Central memory CD4-positive, alpha-beta T cell (primary cell): ENCODE results near the gene TOR2A.

Experiments used
- DNase-seq: peaks from one replicate; pipeline ENCODE4 v3.0.0; 2022

The TOR2A gene

DNA sequence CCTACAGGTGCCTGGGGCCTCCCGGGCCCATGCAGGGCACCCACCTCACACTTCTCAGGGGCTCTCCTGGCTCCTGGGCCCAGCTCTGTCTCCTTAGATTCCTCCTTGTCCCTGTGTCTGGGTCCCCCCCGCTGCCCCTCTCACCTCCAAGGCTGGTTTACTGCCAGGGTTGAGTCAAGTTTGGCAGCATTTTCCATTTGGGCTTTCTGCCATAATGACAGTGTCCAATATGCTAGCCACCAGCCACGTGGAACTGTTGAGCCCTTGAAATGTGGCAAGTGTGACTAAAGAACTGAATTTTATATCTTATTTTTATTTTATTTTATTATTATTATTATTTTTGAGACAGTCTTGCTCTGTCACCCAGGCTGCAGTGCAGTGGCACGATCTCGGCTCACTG, 17.3 kb downstream of the TOR2A start:
- no peak for DNase-seq

DNA sequence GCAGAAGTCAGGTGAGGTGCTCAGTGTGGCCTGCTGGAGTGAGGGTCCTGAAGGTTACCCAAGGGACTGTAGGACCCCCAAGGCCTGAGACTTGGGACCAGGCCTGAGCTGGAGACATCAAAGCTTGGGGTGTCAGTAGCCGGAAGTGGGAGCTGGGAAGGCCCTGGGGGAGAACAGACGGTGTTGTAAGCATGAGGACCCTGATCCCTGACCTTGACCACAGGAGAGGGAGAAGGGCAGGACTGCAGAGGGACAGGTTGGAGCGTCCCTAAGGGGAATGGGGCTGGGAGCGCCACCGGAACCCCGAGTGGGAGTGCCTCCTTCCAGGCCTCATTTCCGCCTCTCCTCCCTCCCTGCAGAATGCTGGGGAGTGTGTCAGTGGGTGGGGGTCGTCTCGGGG, 18.7 kb downstream of the TOR2A start:
- DNase-seq, result no peak

DNA sequence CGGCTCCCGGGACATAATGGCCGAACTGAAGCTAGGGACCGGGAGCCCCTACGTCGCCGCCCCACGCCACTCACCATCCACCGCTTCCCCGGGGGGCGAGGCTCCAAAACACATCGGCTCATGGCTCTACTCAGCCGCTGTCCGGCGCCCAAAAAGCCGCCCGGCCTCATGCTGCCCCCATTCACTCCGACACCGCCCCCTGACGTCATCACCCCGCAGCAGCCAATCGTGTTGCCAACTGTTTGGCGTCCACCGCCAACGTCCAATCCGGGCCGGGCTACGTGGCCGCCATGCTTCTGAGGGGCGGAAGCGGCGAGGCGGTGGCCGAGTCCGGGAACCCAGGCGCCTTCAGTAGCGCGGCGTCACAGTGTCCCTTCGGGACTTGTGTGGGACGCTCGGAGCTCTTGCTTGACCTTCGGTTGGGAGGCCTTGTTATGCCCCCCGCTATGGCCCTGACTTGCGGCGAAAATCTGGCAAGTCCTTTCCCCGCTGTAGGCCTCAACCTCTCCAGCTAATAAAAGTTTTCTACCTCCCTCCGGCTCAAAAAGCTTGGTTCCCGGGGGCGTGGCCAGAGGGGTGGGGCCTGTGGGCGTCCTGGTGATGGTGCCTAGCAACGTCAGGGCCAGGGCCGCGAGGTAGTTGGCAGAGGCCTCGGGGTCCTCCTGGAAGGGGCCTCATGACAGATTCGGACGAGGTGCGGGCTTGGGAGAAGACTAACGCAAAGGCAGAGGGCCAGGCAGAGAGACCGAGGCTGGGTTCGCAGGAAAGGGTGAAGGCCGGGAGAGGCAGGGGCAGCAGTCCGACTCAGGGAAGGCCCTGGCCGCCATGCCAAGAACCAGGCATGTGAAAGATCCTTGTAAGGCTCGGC, 19.4 kb downstream of the TOR2A start, which contains the start of the genes PTRH1 and TTC16:
Gene PTRH1 (minus strand): TSS at position 194 of the 868 bp plus-strand sequence. CDS start 24 bp downstream, at position 170.
Gene TTC16 (plus strand): TSS at position 610 of the 868 bp plus-strand sequence. CDS start 67 bp downstream, at position 677.
- DNase-seq, result peak; percentile 94

DNA sequence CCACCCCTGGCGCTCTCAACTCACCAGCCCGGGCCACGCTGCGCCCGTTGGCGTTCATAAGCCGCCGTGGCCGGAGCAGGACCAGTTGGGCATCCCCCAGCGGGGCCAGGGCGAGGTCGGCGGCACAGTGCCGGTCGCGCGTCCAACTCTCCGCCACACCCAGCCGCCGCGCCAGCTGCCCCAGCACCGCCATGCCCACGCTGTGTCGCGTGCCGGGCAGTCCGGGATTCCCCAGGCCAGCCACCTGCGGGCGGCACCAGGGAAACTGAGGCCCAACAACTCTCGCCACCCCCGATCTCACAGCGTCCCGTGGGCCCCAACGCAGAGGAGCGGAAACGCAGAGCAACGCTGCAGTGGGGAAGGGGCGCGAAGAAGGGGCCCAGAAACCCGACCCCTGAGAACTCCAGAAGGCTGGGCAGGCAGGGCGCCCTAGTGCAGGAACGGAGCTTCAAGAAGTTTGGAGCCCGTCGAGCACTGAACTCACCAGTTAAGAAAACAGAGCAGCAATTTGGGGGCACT, 20.1 kb downstream of the TOR2A start:
- DNase-seq, result no peak

DNA sequence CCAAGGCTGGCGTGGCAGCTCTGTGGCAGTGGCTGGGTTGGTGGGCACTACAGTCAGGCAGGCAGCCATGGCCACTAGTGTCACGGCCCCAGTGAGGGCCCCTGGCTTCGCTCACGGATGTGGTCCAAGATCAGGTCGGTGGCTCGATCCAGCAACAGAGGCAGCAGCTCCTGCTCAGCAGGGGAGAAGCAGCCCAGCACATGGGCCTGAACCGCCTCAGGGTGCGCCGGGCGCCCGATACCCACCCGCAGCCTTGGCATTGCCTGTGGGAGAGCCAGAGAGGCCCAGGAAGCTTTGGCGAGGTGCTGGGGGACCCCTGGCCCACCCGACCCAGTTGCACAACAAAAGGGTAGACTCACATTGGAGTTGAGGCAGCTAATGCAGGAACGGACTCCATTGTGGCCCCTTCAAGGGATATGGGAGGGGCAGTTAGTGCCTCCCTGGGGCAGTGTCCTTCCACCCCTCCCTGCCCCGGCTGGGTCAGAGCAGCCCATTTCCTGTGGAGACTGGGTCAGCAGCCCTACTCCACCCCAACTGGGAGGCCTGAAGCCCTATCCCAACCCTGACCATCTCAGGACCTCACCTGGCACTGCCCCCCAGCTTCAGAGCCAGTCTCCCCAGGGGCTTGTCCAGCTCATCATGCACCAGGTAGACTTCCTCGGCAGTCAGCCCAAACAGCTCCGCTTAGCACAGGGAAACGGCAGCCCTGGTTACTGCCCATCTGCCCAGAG, 20.9 kb downstream of the TOR2A start:
- no peak for DNase-seq

DNA sequence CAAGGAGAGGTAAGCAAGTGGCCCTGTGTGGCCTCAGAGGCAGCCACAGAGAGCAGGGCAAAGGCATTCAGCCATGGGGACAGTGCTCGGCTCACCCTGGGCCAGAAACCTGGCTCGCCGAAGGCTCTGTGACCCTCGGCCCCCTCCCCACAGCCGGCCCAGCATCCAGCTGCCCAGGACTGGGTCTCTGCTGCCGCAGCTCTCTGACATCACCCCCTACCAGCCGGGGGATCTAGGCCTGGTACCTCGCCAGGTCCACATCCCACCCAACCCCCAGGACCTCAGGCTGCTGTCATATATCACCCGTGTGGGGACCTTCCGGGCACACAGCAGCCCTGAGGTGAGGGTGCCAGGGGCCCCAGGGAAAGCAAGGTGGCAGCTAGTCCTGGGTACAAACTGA, 22.2 kb downstream of the TOR2A start:
- DNase-seq, result no peak

DNA sequence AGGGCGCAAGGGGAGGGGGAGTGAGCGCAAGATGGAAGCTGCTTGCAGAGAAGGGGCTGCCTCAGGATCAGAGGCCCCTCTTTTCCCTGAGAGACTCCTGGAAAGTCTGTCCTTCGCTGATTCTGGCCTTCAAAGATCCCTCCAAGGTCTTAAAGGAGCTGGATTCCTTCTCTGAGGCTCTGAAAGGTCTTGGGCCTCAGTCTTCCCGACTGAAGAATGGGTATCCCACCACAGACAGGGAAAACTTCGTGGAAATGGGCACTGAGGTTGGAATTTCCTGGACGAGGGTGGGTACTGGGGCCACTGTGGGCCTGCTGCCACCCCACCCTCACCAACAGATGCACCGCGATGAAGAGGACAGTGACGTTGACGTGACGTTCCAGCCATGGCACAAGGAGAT, 22.7 kb downstream of the TOR2A start:
- DNase-seq, result no peak

DNA sequence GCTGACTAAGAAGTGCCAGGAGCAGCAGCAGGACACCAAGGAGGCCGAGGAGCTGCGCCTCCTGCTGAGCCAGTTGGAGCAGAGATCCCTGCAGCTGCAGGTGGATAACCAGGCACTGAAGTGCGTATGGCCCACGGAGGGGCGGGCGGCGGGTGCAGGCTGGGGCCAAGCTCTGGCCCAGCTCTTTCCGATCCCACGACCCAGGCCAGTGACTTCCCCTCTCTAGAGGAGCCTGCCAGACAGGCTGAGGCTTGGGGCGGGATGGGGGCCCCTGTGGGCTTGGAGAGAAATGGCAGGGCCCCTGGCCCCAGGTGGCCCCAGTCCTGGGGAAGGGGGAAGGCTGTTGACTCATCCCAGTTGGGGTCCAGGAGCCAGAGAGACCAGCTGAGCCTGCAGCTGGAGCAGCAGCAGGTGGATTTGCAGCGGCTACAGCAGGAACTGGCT, 23.2 kb downstream of the TOR2A start:
- DNase-seq, result no peak

DNA sequence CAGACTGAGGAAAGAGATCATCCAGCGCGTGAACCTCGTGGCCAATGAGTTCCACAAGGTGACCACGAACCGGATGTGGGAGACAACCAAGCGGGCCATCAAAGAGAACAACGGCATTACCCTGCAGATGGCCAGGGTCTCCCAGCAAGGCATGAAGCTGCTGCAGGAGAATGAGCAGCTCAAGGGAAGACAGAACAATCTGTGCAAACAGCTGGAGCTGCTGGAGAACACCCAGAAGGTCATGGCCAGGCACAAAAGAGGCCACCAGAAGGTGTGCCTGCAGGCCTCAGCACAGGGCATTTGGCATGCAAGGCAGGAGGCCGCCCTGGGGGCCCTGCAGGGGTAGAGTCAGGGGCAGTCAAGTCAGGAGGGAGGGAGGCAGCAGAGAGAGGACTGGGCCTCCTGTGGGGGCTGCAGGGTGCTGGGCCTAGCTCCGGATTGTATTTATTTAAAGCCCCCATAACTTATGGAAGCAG, 23.8 kb downstream of the TOR2A start:
- DNase-seq, result no peak

DNA sequence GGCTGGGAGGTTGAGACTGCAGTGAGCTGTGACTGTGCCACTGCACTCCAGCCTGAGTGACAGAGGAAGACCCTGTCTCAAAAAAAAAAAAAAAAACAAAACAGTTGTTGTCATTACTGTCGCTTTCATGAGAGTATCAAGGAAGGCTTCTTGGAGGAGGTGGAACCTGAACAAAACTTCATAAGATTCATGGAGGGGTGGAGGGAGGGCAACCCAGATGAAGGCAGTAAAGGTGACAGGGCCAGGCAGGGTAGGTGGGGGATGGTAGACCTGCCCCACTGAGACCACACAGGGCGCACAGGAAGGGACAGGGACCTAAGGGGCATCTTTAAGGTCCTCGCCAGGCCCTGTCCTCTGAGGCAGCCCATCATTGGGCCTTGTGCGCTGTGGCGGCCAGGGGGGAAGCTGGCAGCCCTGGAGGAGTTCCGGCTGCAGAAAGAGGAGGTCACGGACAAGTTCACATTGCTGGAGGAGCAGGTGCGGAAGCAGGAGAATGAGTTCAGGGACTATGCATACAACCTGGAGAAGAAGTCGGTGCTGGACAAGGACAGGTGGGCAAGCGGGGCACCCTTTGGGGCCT, 24.8 kb downstream of the TOR2A start:
- no peak for DNase-seq

DNA sequence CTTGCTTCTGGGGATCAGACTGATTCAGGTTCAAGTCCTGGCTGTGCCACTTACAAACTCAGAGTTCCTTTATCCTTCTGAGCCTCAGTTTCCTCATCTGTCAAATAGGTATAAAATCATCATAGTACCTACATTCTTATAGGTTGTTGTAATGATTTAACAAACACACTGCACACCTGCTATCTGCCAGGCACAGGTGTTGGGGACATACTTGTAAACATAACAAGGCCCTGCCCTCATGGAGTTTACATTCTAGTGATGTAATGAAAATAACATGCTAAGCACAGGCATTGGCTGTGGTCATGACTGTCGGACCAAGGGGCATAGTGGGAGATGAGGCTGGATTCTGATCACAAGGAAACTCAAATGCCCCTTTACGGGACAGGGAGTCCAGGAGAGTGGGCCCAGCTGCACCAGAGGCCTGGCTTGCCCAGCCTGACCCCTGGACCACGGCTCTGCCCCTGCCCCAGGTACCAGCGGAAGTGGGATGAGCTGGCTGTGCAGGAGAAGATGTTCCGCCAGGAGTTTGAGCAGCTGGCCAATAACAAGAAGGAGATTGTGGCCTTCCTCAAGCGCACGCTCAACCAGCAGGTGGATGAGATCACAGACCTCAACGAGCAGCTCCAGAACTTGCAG, 26.0 kb downstream of the TOR2A start:
- no peak for DNase-seq

DNA sequence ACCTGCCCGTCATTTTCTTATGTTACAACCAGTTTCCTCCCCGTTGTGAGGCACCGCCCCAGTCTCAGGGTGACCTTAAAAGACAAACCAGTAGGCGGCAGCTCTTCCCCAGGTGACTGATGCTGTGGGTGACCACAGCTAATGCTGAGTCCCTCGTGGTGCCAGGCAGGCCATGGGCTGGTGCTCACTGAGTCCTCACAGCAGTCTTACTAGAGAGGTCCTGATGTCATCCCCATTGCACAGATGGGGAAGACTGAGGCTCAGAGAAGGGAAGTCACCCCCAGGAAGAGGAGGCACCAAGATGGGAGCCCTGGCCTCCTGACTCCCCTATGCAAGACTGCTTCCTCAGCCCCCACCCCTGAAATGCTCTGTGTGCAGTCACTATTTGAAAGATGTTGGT, 27.3 kb downstream of the TOR2A start:
- DNase-seq, result peak; percentile 43

DNA sequence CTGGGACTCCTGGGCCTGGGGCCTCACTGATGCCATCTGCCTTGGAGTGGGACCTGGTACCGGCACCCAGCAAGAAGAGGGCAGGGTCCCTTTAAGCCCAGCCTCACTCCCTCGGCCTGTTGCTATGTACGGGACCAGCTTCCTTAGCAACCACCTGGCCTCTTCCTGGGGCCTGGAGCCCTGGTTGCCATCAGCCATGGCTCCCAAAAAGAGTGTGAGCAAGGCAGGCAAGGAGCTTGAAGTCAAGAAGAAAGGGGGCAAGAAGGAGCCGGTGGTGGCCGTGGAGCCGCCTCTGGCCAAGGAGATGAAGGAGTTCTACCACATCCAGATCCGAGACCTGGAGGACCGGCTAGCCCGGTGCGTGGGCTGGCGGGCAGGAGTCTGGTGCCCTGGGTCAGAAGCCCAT, 28.3 kb downstream of the TOR2A start, which contains the start of gene CFAP157:
Gene CFAP157 (plus strand): TSS at position 153 of the 406 bp plus-strand sequence. CDS start 44 bp downstream, at position 197.
- DNase-seq, result no peak

DNA sequence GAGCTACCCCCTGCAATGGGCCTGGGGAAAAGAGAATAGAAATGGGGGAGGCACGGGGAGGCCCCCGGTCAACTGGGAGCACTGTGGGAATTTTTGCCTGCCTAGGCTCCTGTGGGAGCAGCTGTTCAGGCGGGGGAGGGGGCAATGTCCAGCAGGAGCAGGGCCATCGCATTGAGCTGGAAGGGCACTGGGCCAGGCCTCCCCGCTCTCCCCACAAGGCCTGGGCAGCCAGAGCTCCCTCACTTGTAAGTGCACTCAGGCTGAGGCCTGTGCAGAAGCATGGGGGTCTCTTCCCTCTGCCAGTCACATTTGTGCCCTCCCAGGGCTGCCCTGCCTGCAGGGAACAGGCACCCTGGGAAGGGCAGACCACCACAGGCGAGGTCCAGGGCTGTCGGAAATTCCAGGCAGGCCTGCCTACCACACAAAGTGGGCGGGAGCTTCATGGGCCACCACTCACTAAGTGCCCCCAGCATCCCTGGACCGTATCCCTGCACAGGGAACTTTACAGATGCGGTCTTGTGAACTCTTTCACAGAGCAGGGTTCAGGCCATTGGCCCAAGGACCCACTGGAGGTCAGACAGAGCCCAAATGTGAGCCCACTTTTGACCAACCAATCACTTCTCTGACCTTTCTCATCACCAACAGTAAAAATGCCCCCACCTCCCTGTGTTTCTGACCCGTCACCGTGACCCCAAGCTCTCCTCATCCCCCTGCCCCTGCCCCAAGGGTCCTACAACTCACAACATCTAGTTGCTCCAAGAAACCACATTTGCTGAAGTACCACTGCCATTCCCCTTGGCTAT, 29.3 kb downstream of the TOR2A start:
- DNase-seq, result no peak

DNA sequence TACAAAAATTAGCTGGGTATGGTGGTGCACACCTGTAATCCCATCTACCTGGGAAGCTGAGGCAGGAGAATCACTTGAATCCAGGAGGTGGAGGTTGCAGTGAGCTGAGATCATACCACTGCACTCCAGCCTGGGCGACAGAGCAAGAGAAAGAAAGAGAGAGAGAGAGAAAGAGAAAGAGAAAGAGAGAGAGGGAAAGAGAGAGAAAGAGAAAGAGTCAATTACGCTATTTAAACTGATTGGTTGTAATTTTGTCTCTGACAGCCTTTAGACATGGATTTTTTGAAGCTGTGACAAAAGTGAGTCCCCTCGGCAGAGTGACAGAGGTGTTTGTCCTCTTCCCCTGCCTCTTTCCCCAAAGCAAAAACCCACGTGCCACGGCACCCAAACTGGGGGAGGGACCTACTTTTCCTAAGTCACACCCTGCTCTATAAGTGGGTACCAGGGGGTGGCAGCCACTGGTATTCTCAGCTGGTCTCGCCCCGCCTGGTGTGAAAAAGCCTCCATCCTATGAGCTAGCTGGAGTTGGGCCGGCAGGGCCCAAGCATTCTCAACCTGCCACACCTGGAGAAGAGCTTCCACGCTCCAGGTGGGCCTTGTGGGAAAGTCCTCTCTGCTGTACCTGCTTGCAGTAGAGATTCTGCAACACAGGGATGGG, 31.7 kb downstream of the TOR2A start:
- no peak for DNase-seq

DNA sequence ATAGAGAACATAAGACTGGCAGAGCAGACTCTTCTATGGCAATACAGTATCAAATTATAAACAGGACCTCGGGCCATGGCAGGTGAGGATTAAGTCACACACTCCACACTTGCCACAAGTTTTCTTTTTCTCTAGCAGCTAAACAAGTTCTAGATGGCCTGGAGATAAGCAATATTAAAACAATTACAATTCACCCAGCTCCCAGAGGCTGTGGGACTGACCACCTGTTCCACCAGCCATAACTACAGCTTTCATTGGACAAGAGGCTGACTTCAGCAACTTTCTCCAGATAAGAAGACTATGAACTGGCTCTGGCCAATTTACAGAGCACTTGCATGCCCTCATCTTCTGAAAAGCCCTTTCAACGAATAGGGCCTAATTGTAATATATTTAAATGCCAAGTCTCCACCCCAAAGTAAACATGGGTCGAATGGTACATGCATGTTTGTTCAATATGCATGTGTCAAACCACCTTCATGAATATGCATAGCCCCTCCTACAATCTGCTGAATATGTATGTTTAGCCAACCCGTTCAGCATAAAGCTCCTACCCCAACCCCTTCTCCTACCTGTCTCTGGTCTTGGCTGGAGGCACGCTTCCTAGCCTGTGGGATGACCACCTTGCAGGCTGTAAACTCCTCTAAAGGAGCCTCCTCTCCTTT, 34.4 kb downstream of the TOR2A start:
- no peak for DNase-seq

DNA sequence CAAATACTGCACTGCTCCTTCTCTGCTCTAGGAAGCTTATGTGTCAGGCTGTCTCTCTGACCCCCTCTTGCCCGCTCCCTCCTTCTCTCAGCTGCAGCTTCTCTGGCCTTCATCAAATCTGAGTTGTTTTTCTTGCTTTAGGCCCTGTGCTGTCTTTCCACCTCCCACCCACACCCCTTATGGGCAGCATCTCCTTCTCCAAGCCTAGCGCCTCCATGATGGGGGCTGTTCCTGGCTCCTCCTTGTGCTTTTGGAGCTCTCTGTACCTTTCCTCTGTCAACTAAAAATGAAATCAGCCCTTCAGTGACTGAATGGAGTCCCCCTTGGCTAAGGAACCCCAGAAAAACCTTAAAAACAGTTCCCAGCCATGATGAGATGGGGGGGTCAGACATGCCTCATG, 35.0 kb downstream of the TOR2A start:
- DNase-seq, result no peak

DNA sequence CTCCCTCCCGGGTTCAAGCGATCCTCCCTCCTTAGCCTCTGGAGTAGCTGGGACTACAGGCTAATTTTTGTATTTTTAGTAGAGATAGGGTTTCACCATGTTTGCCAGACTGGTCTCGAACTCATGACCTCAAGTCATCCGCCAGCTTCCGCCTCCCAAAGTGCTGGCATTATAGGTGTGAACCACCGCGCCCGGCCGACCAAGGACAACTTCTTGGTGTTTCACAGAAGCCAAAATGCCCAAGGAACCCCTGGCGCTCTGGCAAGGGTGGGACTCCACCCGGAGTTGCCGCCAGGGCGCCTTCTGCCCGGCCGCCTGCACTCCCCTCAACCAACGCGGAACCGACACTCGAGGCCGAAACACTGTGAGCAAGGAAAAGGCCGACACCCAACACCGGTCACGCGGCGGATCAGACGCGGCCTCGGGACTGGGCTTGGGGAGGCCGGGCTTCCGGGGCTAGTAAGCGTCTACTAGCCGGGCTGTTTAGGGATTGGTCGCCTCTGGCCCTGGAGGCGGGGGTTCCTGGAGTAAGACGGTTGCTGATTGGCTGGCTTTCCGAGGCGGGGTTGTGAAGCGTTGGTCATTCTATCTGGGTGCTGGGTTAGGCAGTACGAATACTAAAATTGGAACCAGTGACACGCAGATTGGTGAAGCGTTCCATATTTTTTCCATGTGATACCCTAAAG, 36.0 kb downstream of the TOR2A start:
- DNase-seq, result peak; percentile 78

DNA sequence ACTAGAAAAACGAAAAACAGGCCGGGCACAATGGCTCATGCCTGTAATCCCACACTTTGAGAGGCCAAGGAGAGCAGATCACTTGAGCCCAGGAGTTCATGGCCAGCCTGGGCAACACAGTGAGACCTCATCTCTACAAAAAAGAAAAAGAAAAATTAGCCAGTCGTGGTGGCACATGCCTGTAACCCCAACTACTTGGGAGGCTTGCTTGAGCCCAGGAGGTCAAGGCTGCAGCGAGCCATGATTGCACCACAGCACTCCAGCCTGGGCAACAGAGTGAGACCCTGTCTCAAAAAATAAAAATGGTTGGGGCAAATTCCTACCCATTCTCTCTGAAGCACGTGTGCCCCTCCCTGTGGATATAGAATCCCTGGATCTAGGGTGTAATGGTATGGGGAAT, 36.7 kb downstream of the TOR2A start:
- DNase-seq, result no peak

DNA sequence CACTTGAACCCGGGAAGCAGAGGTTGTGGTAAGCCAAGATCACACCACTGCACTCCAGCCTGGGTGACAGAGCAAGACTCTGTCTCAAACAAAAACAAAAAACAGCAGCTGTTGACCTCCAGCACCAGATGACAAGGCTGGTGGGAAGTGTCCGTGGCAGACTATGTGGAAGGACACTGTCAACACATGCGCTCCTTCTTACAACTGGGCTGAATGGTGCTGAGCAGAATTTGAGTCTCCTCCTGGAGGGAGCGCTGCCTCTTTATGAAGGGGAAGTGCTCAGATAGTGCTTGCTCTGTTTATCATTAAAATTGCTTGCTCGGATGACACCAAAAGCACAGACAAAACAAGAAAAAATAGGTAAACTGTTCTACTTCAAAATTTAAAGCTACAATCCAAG, 37.5 kb downstream of the TOR2A start:
- no peak for DNase-seq
